Measurements from ENCODE around the gene COA7. TPM values are rescaled to one million over a fixed set of nuclear protein-coding genes. Genes with fewer than 3 reads are reported as not detected.

Gene COA7
- 7.7 and 9.5 TPM in 2 replicates for total RNA-seq

GRCh38 chr1:52697795-52698674 is at the start of gene COA7:
TSS of gene COA7 (minus strand) at chr1:52698347. CDS start at chr1:52698326, 21 bp downstream.

GRCh38 chr1:52726265-52727113 is 28.3 kb upstream of the COA7 start, which contains the start of gene ZYG11B:
TSS of gene ZYG11B (plus strand) at chr1:52726453. CDS start at chr1:52726654, 201 bp downstream.

Other genes starting within 250 kb of the COA7 start
- 14.2 and 24.7 TPM in 2 replicates for gene TUT4, start 145.3 kb downstream of the COA7 start, total RNA-seq
- gene GPX7, start 96.0 kb downstream of the COA7 start, total RNA-seq: 1.3 and 4.3 TPM in 2 replicates
- 0.14 TPM in 1 of 2 replicates, not detected in the other for gene SHISAL2A, start 65.2 kb downstream of the COA7 start, total RNA-seq
- gene ZYG11B, start 28.1 kb upstream of the COA7 start, total RNA-seq: 12.9 and 22.7 TPM in 2 replicates
- gene ZYG11A, start 144.4 kb upstream of the COA7 start, total RNA-seq: 0.63 and 0.84 TPM in 2 replicates
- gene ECHDC2, start 223.4 kb upstream of the COA7 start, total RNA-seq: 17.8 and 20.3 TPM in 2 replicates
- 89.7 and 106 TPM in 2 replicates for gene SCP2, start 228.9 kb upstream of the COA7 start, total RNA-seq